ENCODE data around the gene RIPOR3.
"Not testable (repeated sequence)": the region's sequence is repeated elsewhere in the genome, so short reads cannot be mapped to it uniquely, and the experiment has no call there.

Gene RIPOR3

GRCh38 chr20:50704971-50705370 lies 13.6 kb upstream of the RIPOR3 start:
- FAIRE-seq: no peak
- DNase-seq (ENCODE audit: low spot score): no peak

- FAIRE-seq: no peak
- no peak for DNase-seq (ENCODE audit: low spot score)
Measured at GRCh38 chr20:50704514-50704913, 13.2 kb upstream of the RIPOR3 start.

- DNase-seq (ENCODE audit: low spot score); FAIRE-seq: not testable (repeated sequence)
Measured at GRCh38 chr20:50703651-50704438, 12.5 kb upstream of the RIPOR3 start.

- DNase-seq (ENCODE audit: low spot score) (no peak), FAIRE-seq (no peak)
Measured at GRCh38 chr20:50701041-50701963, 10.0 kb upstream of the RIPOR3 start.

GRCh38 chr20:50699688-50700087 lies 8.3 kb upstream of the RIPOR3 start:
- no peak for FAIRE-seq
- DNase-seq (ENCODE audit: low spot score): no peak

- not testable (repeated sequence) for FAIRE-seq
Measured at GRCh38 chr20:50698255-50698654, 6.9 kb upstream of the RIPOR3 start.

GRCh38 chr20:50695135-50695872 lies 4.0 kb upstream of the RIPOR3 start:
- no peak for DNase-seq (ENCODE audit: low spot score)
- FAIRE-seq: no peak

More at GRCh38 chr20:50698255-50698654, 6.9 kb upstream of the RIPOR3 start:
- DNase-seq (ENCODE audit: low spot score): not testable (repeated sequence)

- DNase-seq (ENCODE audit: low spot score) (no peak), FAIRE-seq (no peak)
Measured at GRCh38 chr20:50694379-50695134, 3.2 kb upstream of the RIPOR3 start.

- FAIRE-seq (no peak), DNase-seq (ENCODE audit: low spot score) (no peak)
Measured at GRCh38 chr20:50693001-50693400, 1.7 kb upstream of the RIPOR3 start.

- DNase-seq (ENCODE audit: low spot score) (no peak), FAIRE-seq (no peak)
Measured at GRCh38 chr20:50692552-50692933, 1.2 kb upstream of the RIPOR3 start.

GRCh38 chr20:50691573-50692551 lies 520 bp upstream of the RIPOR3 start:
- no peak for FAIRE-seq
- no peak for DNase-seq (ENCODE audit: low spot score)

- DNase-seq (ENCODE audit: low spot score) (no peak), FAIRE-seq (no peak)
Measured at GRCh38 chr20:50689864-50690649, 1.3 kb downstream of the RIPOR3 start.

- DNase-seq (ENCODE audit: low spot score): no peak
- no peak for FAIRE-seq
Measured at GRCh38 chr20:50688256-50688975, 2.9 kb downstream of the RIPOR3 start.

- FAIRE-seq (no peak), DNase-seq (ENCODE audit: low spot score) (no peak)
Measured at GRCh38 chr20:50686821-50687220, 4.5 kb downstream of the RIPOR3 start.

GRCh38 chr20:50683570-50683969 lies 7.8 kb downstream of the RIPOR3 start:
- FAIRE-seq (no peak), DNase-seq (ENCODE audit: low spot score) (no peak)

- DNase-seq (ENCODE audit: low spot score) (no peak), FAIRE-seq (no peak)
Measured at GRCh38 chr20:50682947-50683530, 8.3 kb downstream of the RIPOR3 start.

GRCh38 chr20:50682065-50682464 lies 9.3 kb downstream of the RIPOR3 start:
- FAIRE-seq (no peak), DNase-seq (ENCODE audit: low spot score) (no peak)
